ENCODE measurements around the gene WHAMM.

Gene WHAMM

DNA sequence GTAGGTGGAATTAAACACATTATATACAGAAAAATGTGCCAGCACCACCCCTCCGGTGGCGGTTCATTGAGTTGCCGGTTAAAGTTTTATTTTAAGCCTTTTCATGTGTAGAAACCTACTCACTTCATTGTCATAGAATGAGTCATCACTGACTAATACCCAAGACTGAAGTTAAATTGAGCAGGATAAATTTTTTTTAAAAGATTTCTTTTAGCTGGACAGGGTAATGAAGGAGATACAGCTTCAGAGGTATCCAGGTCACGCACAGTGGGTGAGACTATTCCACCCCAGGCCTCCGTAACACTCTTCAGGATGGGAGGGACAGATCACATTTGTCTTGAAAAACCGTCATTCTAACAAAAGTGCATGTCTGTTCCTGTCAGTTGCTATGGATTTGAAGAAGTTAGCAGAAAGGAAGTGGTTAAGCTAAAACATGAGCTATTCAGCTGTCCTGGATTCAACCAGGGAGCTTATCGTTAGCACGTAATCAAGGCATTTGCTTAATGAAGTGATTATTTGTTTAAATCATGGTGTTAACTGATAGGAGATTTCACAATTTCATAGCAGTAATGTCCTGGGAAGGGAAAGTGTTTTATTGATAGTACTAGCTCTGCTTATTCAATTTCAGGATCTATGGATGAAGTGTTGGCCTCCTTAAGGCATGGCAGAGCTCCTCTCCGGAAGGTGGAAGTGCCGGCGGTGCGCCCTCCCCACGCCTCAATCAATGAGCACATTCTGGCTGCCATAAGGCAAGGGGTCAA is 23.4 kb downstream of the WHAMM start:
- peak; percentile 78 for DNase-seq (ENCODE audit: insufficient read length, low spot score)
- no peak for FAIRE-seq

DNA sequence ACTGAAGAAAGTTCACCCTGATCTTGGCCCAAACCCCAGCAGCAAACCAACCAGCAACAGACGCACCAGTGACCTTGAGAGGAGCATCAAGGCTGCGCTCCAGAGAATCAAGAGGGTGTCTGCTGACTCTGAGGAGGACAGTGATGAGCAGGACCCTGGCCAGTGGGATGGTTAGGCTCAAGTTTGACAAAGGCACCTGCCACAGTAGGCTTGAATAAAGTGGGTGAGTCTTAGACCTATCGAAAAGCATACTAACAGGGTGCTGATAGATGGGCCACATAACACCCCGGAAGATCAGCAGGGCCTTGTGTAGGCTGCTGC is 23.9 kb downstream of the WHAMM start:
- DNase-seq (ENCODE audit: insufficient read length, low spot score) (no peak), FAIRE-seq (no peak)

DNA sequence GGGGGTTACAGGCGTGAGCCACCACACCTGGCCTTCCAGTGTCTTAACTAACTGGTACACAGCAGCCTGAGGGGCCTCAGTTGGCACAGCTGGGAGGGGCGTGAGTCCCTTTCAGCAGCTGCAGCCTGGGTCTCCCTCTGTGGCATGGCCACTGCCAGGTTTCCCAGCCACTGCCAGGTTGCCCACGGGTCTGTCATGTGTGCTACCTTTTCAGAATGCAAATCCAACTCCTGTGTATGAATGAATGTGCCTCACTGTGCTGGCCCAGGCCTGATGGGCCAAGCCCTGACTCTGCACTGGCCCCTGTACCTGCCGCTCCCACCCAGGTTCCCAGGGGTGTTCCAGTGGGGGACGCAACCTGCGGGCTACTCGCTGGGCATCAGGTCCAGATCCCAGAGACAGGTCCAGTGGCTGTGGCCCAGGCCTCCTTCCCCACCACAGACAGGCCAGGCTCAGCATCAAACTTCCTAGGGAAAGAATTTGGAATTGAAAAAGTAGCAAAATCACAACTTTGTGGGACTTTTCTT is 26.0 kb downstream of the WHAMM start:
- DNase-seq (ENCODE audit: insufficient read length, low spot score), result no peak
- no peak for FAIRE-seq

GRCh38 chr15:82838096-82838735 is 28.8 kb downstream of the WHAMM start:
- FAIRE-seq (no peak), DNase-seq (ENCODE audit: insufficient read length, low spot score) (no peak)

- no peak for FAIRE-seq
Measured at GRCh38 chr15:82839136-82839535, 29.7 kb downstream of the WHAMM start.

GRCh38 chr15:82840166-82840565 is 30.7 kb downstream of the WHAMM start:
- FAIRE-seq (no peak), DNase-seq (ENCODE audit: insufficient read length, low spot score) (no peak)

More at GRCh38 chr15:82839136-82839535, 29.7 kb downstream of the WHAMM start:
- no peak for DNase-seq (ENCODE audit: insufficient read length, low spot score)

DNA sequence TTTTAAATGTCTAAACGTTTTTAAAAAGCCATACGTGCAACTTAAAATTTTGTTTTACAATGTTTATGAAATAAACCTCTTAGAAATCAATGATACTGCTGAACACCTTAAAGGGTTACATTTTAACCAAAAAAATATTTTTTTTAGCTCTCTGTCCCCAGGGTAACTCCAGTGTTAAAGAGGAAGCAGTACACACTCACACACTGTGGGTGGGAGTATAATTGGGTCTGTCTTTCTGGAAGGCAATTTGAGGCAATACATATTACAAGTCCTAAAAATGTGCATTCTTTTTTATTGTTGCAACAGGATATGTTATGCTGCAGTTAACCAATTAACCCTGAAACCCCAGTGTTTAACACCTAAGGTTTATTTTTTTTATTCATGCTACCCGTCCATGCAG is 34.1 kb downstream of the WHAMM start:
- DNase-seq (ENCODE audit: insufficient read length, low spot score) (no peak), FAIRE-seq (no peak)

DNA sequence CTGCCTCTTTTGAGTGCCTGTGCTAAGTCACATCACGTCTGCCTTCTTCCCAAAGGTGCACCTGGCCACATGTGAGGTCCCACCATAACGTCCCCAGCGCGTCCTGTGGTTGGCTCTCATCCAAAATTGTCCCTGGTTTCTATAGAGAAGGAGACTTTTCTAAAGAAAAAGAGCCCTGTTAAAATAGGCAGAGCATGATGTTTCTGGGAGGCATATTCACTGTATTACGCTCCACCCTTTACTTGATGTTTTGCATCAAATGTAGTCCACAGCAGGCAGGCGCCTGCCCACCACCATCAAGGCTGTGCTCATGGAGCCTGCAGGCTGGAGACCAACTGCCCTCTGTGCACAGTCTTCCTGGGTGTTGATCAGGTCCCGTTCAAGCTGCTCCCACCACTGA is 36.3 kb downstream of the WHAMM start:
- FAIRE-seq, result no peak
- DNase-seq (ENCODE audit: insufficient read length, low spot score), result no peak

- DNase-seq (ENCODE audit: insufficient read length, low spot score), result no peak
- FAIRE-seq, result no peak
Measured at GRCh38 chr15:82846621-82847020, 37.2 kb downstream of the WHAMM start.

- DNase-seq (ENCODE audit: insufficient read length, low spot score) (no peak), FAIRE-seq (no peak)
Measured at GRCh38 chr15:82847703-82848102, 38.3 kb downstream of the WHAMM start.

DNA sequence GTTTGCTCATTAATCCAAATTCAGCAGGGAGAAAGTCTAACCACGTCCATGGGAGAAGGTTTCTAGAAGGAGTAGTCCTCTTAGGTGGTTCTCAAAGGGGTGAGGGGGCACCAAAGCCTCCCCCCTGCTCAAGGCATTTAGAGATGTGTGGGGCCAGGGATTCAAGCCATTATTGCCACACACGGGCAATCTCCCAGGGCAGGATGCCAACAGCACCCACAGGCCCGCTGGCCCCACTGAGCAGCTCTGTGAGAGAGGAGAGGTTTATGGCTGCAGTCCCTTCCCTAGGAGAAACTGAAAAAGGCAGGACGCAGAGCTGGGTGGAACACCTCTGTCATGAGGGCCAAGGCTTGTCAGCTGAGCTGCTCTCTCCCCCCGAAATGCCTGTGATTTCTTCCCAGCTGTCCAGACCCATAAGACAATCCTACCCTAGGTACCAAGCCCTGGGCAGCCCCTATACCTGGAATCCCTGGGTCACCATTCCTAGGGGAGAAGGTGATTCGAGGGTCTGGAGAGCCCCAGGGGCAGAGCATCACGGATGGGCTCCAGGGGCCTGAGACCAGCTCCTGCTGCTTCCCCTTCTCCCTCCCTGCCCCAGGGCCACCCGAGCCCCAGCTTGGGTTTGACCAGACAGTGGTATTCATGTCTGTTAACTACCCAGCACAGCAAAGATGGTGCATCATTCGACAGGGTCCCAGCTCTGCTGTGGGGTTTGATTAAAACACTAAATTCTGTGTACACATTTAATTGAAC is 39.0 kb downstream of the WHAMM start:
- DNase-seq (ENCODE audit: insufficient read length, low spot score) (no peak), FAIRE-seq (no peak)

GRCh38 chr15:82849556-82850512 is 40.4 kb downstream of the WHAMM start:
- DNase-seq (ENCODE audit: insufficient read length, low spot score) (peak; percentile 41), FAIRE-seq (no peak)

DNA sequence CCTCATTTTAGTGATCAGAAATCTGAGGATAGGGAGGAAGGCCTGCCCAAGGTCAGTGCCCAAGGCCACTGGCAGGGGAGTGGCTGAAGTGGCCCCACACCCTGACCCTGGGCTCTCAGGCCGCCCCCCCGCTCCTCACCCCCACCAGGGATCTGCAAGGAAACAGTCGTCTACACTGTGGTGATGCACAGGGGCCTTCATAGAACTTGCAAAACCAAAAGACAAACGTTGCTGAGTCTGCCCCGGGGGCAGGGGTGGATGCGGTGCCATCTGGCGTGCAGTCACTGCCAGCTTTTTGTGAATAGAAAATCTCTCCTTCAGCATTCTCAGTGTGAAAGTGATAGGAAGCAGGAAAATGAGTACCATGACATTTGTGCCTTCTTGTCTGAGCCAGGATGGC is 41.3 kb downstream of the WHAMM start:
- FAIRE-seq (no peak), DNase-seq (ENCODE audit: insufficient read length, low spot score) (no peak)

GRCh38 chr15:82851306-82851850 is 42.0 kb downstream of the WHAMM start:
- FAIRE-seq, result no peak
- no peak for DNase-seq (ENCODE audit: insufficient read length, low spot score)

GRCh38 chr15:82851981-82852511 is 42.6 kb downstream of the WHAMM start:
- FAIRE-seq (no peak), DNase-seq (ENCODE audit: insufficient read length, low spot score) (no peak)

- FAIRE-seq (no peak), DNase-seq (ENCODE audit: insufficient read length, low spot score) (no peak)
Measured at GRCh38 chr15:82852941-82853561, 43.6 kb downstream of the WHAMM start.

DNA sequence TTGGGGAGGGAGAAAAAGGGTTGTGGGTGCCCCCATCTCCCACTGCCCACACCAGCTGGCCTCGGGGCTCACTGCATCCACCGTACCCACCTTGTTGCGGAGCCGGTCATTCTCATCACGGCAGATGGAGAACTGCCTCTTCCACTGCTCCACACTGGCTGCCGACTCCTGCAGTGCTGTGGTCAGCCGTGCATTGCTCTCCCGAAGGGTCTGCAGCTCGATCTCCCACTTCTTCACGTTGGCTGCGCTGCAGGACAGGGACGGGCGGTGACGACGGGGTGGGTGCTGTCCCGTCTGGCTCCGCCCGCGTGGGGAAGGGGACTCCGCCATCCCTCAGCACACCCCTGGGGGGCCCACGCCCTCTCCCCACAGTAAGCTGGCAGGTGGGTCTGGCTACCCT is 45.1 kb downstream of the WHAMM start:
- no peak for FAIRE-seq
- DNase-seq (ENCODE audit: insufficient read length, low spot score), result no peak

- FAIRE-seq (no peak), DNase-seq (ENCODE audit: insufficient read length, low spot score) (no peak)
Measured at GRCh38 chr15:82855286-82856100, 46.1 kb downstream of the WHAMM start.

Data from HTR-8/SVneo (cell line).